Measurements from ENCODE around the gene ROR2.

The ROR2 gene

DNA sequence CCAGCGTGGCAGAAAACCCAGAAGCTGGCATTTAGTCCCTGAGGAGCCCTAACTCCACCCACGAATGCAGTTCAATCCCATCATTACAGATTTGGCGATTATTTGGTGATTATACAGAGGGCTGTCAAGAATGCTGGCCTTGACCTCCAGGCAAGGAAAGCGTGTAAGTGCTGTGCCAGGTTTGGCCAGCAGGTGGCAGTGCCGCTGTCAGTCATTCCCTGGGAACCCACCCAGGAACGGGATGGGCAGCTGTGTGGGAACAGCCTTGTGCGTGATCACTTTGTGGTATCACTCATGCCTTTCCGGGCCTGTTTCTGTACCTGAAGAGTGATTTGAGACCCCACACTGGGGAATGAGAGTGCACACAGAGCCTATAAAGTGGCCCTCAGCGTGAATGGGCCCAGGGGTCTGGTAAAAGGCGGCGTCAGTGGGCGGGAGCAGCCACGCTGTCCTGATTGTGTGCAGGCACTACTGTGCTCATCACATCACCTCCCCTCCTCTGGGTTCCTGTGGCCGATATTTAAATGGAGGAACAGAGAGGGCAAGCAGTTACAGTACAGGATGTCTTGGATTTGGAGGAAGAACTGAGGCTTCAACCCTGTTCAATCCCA is 215.6 kb downstream of the ROR2 start:
- DNase-seq, result peak; percentile 40

DNA sequence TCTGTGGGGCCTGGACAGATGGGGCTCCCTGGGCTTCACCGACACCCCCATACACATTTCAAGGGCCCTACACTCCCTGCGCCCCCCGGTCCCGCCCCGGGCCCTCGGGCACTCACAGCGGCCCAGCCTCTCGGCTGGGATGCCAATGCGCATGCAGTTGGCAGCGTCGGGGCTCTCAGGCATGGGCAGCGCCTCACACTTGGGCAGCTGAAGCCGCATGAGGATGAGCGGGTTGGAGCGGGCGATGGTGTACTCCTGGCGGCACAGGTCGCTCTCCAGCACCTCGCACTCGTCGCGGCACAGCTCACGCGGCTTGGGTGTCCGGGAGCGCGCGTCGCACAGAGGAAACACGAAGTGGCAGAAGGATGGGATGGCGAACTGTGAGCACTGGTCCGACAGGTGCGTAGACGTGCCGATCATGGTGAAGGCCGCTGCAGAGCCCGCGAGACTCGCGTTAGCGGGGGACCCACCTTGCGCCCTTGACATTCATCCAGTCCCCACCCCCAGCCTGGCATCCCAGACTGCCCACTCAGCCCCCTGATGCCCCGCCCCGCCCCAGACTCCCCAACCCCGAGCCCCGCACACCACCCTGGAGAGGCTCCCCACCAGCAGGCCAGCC is 216.9 kb downstream of the ROR2 start:
- DNase-seq, result no peak

GRCh38 chr9:91732187-91733005 is 217.6 kb downstream of the ROR2 start:
- no peak for DNase-seq

DNA sequence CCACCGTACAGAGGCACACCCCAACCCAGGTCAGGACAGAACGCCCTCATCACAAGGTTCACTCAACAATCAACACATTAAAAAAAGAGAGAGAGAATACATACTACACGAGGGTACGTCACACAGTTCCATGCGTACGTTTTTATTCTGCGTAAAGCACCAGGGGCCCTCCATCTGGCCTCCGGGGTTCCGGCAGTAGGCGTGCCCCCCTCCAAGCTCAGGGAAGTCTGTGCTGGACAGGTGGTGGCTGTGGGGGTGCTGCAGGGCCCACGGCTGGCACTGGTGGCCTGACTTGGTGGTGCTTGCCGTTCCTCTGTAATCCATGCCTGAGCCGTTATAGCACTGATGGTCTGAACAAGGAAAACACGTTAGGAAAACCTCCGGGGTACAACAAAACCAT is 219.2 kb downstream of the ROR2 start:
- DNase-seq, result no peak

GRCh38 chr9:91729558-91729842 is 220.5 kb downstream of the ROR2 start:
- DNase-seq, result no peak

DNA sequence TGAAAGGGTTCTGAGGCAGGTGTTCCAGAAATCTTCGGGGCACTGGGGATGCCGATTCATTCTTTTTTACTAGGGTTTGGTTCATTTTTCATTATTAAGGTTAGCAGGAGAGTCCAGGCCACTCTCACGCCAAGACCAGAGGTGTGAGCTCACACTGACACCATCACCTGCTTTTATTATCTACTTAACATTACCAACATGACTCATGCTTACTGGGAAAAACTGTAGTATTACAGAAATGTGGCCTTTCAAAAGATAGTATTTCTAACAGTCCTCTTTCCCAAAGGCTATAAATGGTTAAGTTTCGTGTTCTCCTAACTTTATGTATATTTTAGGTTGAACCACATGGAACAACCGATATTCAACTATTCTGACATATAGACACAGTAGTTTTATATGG is 222.1 kb downstream of the ROR2 start:
- DNase-seq, result no peak

DNA sequence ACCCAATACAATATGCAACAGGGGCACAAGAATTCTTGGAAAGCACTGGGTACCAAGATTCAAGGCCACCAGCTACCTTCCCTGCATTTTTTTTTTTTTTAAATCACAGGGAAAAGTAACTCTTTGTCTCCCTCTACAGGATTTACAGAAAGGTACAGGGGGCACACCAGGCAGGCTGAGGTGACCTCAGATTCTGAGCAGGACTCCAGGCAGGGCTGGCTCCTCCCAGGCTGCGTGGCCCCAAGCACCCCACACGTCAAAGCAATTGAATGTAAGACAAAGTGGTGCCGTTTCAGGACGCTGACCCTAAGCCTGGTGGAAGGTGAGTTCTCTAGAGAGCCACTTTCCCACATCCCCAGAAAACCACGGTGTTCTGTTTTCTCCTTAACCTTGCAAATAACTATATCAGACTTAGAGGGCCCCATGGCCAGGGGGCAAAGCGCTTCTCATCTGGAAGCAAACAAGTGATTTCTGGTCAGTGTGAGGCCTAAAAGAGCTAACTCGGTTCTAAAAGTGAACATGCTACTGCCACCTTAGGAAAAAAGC is 222.6 kb downstream of the ROR2 start:
- DNase-seq, result no peak

- no peak for DNase-seq
Observed at GRCh38 chr9:91726406-91727100, 223.5 kb downstream of the ROR2 start.

GRCh38 chr9:91725651-91726050 is 224.4 kb downstream of the ROR2 start:
- no peak for DNase-seq

DNA sequence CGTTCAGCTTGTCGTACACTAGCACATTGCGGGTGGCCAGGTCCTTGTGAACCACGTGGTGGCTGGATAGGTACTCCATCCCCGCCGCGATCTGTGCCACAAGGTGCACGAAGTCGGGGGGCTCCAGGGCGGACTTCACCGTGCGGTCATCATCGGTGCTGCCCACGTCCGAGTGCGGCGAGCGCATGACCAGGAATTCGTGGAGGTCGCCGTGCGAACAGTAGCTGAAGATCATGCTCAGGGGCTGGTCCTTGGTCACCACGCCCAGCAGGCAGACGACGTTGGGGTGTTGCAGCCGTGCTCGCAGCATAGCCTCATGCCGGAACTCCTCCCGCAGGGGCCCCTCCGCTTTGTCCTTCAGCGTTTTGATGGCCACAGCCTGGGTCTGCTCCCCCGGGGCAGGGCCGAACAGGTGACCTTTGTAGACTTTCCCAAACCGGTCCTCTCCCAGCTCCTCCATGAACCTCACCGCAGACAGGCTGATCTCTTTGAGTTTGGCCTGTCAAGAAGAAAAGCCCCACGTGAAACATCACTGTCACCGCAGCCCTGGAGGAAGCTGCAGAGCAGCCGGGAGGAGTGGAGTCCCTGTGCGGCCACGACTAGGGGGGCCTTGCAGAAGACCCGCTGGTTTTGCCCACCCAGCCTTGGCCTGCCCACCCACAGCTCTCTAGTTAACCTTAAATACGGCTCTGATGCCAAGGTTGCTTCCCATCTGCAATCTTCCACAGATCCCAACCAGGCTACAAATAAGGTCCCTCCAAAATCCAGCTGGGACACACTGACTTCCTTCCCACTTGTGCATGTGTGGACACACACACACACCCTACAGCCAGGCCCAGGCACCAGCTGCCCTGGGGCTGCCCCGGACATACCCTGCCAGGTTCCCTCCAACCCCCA is 225.2 kb downstream of the ROR2 start:
- DNase-seq, result no peak

- DNase-seq, result no peak
Observed at GRCh38 chr9:91724068-91724440, 226.0 kb downstream of the ROR2 start.

DNA sequence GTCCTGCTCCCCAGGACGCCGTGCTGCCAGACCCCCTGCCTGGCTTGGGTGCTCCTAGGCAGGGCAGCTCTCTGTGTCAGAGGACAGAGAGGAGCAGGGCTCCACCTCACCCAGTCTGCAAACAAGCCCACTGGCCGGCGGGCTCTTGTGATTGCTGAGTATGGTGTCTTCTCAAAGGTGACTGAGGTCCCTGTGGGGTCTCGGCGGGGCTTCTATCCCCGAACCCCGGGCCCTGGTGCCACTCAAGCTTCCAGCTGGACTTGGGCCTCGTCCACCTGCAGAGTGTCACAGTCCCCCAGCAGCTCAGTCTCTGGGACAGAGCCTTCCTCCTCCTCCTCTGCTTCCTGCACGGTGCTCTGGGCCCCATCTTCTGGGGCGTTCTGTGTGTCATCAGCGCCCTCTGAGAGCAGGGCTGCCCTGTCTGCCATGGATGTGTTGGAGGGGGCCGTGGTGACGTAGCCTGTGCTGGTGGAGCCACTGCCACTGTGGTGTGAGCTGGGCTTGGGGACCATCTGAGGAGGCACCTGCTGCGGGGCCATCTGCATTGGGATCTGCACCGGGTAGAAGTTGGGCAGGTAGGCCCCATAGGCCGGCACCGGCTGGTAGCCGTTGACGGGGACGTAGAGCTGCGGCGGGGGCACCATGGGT is 226.5 kb downstream of the ROR2 start:
- no peak for DNase-seq

DNA sequence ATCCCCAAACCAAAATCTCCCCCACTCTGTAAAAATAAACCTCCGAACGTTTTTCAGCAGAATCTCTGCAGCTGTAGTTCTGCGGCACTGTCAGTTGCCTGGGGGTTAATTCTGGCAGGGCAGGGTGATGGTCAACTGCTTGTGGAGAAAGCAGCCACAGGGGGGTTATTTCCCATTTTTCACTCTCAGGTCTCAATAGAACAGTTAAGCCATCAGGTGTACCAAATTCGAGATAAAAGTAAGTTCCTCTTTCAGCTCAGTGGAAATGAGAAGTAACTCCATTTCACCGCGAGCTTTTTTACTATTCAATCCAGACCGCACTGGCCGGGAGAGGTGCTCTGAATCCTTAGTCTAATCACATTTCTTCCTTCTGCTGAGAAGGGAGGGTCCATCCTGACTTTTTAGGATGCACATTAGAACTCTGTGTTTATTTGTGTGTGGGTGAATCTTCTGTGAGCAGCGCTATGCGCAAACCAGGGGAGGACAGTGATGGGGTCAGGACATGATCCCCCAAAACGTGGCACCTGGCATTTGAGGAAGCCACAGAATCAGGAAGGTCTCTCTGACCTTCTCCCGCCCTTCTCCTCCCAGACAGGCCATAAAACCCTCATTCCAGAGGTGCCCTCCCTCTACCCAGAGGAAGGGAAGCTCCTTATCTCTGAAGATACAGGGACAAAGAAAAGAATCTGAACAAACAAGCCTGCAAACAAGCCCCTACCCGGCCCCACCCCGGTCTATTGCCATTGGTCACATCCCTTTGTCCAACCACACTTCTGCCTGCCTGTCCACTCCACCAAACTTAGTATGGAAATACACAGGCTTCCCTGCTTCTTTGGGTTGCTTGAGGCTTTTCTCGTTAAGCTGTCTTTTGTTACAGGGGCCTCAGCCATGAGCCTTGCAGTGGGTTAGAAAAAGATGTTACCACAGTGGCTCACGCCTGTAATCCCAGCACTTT is 229.0 kb downstream of the ROR2 start:
- DNase-seq, result no peak

DNA sequence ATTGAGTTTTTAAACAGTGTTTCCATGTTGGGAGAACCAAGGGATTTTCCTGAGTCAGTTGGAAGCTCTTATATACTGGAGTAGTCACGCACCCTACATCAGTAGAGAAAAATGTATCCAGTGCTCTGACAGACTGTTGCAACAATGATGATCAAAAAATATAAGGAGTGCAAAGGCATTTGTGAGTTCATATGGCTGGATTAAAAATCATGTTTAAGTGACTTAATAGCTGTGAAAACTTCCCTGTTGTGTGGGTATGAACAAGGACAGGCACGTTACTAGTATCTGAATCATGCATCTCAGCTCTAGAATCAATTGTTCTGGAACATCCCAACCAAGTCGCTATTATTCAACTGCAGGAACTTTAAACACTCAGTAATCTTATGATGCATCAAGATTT is 229.7 kb downstream of the ROR2 start:
- DNase-seq, result no peak

- DNase-seq, result no peak
Observed at GRCh38 chr9:91718071-91718470, 232.0 kb downstream of the ROR2 start.

GRCh38 chr9:91716815-91717214 is 233.2 kb downstream of the ROR2 start:
- no peak for DNase-seq

GRCh38 chr9:91716239-91716638 is 233.8 kb downstream of the ROR2 start:
- no peak for DNase-seq

DNA sequence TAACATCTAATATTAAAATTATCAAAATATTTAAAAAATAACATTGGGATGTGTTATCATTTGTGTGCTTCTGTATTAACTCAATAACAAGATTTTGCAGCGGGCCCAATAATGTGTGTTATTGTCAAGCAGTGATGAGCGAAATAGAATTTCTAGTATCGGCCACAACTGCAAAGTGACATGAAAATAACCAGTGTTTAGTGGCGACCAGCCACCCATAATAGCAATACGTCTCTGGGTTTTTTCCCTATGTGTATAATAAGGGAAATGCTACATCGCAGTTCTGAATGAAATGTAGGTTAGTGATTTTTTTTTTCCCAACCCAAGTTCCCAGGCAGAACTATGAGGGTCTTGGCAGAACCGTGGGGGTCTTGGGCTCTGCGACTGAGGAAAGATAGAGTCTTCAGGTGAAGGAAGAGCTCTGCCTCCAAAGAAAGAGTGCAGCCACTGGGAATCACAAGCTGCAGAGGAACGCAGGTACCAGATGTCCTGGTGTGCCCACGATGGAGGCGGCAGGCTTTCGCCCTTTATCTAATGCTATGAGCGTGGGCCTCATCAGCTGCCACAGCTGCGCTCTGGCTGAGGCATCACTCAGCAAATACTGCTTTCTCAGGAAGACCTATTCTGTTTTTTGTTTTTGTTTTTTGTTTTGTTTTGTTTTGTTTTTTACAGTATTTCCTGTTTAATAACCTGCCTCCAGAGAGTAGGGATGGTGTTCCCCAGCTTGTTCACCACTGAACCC is 235.0 kb downstream of the ROR2 start:
- no peak for DNase-seq

GRCh38 chr9:91714020-91714806 is 235.8 kb downstream of the ROR2 start:
- no peak for DNase-seq
